HG03280 (cell line): Measurements from ENCODE around the gene LOC101059915.
"Not testable (repeated sequence)": the region's sequence is repeated elsewhere in the genome, so short reads cannot be mapped to it uniquely, and the experiment has no call there.

Experiments used
- ATAC-seq: cut with Tn5 transposase; IDR thresholded peaks from one replicate; pipeline ENCODE4 v1.9.1; 2021; ENCODE audit warnings: mild to moderate bottlenecking, moderate library complexity; ENCODE audit not compliant: unreplicated experiment

Gene LOC101059915

GRCh38 chrX:71638409-71638808 lies 28.9 kb upstream of the LOC101059915 start:
- ATAC-seq, result no peak

- no peak for ATAC-seq
Measured at GRCh38 chrX:71640002-71640401, 27.3 kb upstream of the LOC101059915 start.

- not testable (repeated sequence) for ATAC-seq
Measured at GRCh38 chrX:71644406-71644805, 22.9 kb upstream of the LOC101059915 start.

- no peak for ATAC-seq
Measured at GRCh38 chrX:71650333-71650969, 16.9 kb upstream of the LOC101059915 start.

- ATAC-seq, result no peak
Measured at GRCh38 chrX:71652405-71652804, 14.9 kb upstream of the LOC101059915 start.

GRCh38 chrX:71653344-71653743 lies 14.0 kb upstream of the LOC101059915 start:
- no peak for ATAC-seq

- ATAC-seq, result no peak
Measured at GRCh38 chrX:71657267-71657666, 10.1 kb upstream of the LOC101059915 start.

- no peak for ATAC-seq
Measured at GRCh38 chrX:71659342-71659741, 8.0 kb upstream of the LOC101059915 start.

- ATAC-seq, result no peak
Measured at GRCh38 chrX:71659959-71660358, 7.4 kb upstream of the LOC101059915 start.

- ATAC-seq, result no peak
Measured at GRCh38 chrX:71660562-71661416, 6.6 kb upstream of the LOC101059915 start.

- ATAC-seq, result no peak
Measured at GRCh38 chrX:71661919-71662318, 5.4 kb upstream of the LOC101059915 start.

- ATAC-seq, result not testable (repeated sequence)
Measured at GRCh38 chrX:71662654-71663053, 4.7 kb upstream of the LOC101059915 start.

- not testable (repeated sequence) for ATAC-seq
Measured at GRCh38 chrX:71663238-71663637, 4.1 kb upstream of the LOC101059915 start.

GRCh38 chrX:71664202-71664601 lies 3.1 kb upstream of the LOC101059915 start:
- ATAC-seq, result not testable (repeated sequence)

- no peak for ATAC-seq
Measured at GRCh38 chrX:71664889-71665491, 2.4 kb upstream of the LOC101059915 start.

- no peak for ATAC-seq
Measured at GRCh38 chrX:71665747-71666146, 1.6 kb upstream of the LOC101059915 start.

- no peak for ATAC-seq
Measured at GRCh38 chrX:71666240-71667223, 814 bp upstream of the LOC101059915 start.

GRCh38 chrX:71668248-71668595 lies 876 bp downstream of the LOC101059915 start:
- no peak for ATAC-seq

- ATAC-seq, result no peak
Measured at GRCh38 chrX:71669492-71669891, 2.1 kb downstream of the LOC101059915 start.

GRCh38 chrX:71669947-71670346 lies 2.6 kb downstream of the LOC101059915 start:
- ATAC-seq, result not testable (repeated sequence)
